Measurements from ENCODE around the gene WDR26.

Gene WDR26

DNA sequence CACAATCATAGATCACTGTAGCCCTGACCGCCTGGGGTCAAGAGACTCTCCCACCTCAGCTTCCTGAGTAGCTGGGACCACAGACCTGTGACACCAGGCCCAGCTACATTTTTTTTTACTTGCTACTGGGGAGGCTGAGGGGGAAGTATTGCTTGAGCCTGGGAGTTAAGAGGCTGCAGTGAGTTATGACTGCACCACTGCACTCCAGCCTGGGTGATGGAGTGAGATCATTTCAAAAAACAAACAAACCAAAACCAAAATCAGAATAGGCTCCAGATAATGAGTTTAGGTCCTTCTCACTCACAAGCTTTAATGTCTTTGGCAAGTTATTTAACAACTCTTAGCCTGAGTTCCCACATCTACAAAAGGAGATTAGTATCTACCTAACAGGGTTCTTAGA is 22.8 kb downstream of the WDR26 start (continued):
- TF ChIP-seq ZXDB (tag by site-specific recombination; IDR thresholded peaks at IDR 0.05) = peak; percentile 60
- TF ChIP-seq, protein P1, sequence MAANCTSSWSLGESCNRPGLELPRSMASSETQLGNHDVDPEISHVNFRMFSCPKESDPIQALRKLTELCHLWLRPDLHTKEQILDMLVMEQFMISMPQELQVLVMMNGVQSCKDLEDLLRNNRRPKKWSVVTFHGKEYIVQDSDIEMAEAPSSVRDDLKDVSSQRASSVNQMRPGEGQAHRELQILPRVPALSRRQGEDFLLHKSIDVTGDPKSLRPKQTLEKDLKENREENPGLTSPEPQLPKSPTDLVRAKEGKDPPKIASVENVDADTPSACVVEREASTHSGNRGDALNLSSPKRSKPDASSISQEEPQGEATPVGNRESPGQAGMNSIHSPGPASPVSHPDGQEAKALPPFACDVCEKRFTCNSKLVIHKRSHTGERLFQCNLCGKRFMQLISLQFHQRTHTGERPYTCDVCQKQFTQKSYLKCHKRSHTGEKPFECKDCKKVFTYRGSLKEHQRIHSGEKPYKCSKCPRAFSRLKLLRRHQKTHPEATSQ (tag by site-specific recombination; IDR thresholded peaks at IDR 0.05) = no peak
- TF ChIP-seq ZNF239 (tag by site-specific recombination; IDR thresholded peaks at IDR 0.05) = no peak
- TF ChIP-seq ZFP69B (tag by site-specific recombination; IDR thresholded peaks at IDR 0.05) = peak; percentile 59; the same call in 1 of the 2 replicates
- TF ChIP-seq ZNF701 (tag by site-specific recombination; IDR thresholded peaks at IDR 0.05) = no peak
- TF ChIP-seq ZNF366 (tag by site-specific recombination; conservative IDR thresholded peaks at IDR 0.05) = peak; percentile 76
- TF ChIP-seq, protein P2, sequence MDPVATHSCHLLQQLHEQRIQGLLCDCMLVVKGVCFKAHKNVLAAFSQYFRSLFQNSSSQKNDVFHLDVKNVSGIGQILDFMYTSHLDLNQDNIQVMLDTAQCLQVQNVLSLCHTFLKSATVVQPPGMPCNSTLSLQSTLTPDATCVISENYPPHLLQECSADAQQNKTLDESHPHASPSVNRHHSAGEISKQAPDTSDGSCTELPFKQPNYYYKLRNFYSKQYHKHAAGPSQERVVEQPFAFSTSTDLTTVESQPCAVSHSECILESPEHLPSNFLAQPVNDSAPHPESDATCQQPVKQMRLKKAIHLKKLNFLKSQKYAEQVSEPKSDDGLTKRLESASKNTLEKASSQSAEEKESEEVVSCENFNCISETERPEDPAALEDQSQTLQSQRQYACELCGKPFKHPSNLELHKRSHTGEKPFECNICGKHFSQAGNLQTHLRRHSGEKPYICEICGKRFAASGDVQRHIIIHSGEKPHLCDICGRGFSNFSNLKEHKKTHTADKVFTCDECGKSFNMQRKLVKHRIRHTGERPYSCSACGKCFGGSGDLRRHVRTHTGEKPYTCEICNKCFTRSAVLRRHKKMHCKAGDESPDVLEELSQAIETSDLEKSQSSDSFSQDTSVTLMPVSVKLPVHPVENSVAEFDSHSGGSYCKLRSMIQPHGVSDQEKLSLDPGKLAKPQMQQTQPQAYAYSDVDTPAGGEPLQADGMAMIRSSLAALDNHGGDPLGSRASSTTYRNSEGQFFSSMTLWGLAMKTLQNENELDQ (tag by site-specific recombination; IDR thresholded peaks at IDR 0.05; ENCODE audit: low read depth) = no peak
- TF ChIP-seq TCF7L2 (IDR thresholded peaks at IDR 0.05; ENCODE audit: borderline replicate concordance, low read depth, low read length) = no peak
- TF ChIP-seq, protein P3, sequence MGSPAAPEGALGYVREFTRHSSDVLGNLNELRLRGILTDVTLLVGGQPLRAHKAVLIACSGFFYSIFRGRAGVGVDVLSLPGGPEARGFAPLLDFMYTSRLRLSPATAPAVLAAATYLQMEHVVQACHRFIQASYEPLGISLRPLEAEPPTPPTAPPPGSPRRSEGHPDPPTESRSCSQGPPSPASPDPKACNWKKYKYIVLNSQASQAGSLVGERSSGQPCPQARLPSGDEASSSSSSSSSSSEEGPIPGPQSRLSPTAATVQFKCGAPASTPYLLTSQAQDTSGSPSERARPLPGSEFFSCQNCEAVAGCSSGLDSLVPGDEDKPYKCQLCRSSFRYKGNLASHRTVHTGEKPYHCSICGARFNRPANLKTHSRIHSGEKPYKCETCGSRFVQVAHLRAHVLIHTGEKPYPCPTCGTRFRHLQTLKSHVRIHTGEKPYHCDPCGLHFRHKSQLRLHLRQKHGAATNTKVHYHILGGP (tag by site-specific recombination; IDR thresholded peaks at IDR 0.05) = no peak
- TF ChIP-seq, protein P4, sequence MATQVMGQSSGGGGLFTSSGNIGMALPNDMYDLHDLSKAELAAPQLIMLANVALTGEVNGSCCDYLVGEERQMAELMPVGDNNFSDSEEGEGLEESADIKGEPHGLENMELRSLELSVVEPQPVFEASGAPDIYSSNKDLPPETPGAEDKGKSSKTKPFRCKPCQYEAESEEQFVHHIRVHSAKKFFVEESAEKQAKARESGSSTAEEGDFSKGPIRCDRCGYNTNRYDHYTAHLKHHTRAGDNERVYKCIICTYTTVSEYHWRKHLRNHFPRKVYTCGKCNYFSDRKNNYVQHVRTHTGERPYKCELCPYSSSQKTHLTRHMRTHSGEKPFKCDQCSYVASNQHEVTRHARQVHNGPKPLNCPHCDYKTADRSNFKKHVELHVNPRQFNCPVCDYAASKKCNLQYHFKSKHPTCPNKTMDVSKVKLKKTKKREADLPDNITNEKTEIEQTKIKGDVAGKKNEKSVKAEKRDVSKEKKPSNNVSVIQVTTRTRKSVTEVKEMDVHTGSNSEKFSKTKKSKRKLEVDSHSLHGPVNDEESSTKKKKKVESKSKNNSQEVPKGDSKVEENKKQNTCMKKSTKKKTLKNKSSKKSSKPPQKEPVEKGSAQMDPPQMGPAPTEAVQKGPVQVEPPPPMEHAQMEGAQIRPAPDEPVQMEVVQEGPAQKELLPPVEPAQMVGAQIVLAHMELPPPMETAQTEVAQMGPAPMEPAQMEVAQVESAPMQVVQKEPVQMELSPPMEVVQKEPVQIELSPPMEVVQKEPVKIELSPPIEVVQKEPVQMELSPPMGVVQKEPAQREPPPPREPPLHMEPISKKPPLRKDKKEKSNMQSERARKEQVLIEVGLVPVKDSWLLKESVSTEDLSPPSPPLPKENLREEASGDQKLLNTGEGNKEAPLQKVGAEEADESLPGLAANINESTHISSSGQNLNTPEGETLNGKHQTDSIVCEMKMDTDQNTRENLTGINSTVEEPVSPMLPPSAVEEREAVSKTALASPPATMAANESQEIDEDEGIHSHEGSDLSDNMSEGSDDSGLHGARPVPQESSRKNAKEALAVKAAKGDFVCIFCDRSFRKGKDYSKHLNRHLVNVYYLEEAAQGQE (tag by site-specific recombination; IDR thresholded peaks at IDR 0.05) = no peak
- TF ChIP-seq, protein P5, sequence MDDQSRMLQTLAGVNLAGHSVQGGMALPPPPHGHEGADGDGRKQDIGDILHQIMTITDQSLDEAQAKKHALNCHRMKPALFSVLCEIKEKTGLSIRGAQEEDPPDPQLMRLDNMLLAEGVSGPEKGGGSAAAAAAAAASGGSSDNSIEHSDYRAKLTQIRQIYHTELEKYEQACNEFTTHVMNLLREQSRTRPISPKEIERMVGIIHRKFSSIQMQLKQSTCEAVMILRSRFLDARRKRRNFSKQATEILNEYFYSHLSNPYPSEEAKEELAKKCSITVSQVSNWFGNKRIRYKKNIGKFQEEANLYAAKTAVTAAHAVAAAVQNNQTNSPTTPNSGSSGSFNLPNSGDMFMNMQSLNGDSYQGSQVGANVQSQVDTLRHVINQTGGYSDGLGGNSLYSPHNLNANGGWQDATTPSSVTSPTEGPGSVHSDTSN (CRISPR knock-in tag; IDR thresholded peaks at IDR 0.05) = no peak
- TF ChIP-seq ZNF549 (tag by site-specific recombination; IDR thresholded peaks at IDR 0.05) = no peak
- TF ChIP-seq ZNF2 (tag by site-specific recombination; IDR thresholded peaks at IDR 0.05) = peak; percentile 88
- TF ChIP-seq ZNF621 (tag by site-specific recombination; IDR thresholded peaks at IDR 0.05) = no peak
- TF ChIP-seq ZNF521 (tag by site-specific recombination; IDR thresholded peaks at IDR 0.05) = no peak
- TF ChIP-seq ZNF354C (tag by site-specific recombination; IDR thresholded peaks at IDR 0.05; ENCODE audit: borderline replicate concordance, low read depth) = no peak
- TF ChIP-seq, protein P6, sequence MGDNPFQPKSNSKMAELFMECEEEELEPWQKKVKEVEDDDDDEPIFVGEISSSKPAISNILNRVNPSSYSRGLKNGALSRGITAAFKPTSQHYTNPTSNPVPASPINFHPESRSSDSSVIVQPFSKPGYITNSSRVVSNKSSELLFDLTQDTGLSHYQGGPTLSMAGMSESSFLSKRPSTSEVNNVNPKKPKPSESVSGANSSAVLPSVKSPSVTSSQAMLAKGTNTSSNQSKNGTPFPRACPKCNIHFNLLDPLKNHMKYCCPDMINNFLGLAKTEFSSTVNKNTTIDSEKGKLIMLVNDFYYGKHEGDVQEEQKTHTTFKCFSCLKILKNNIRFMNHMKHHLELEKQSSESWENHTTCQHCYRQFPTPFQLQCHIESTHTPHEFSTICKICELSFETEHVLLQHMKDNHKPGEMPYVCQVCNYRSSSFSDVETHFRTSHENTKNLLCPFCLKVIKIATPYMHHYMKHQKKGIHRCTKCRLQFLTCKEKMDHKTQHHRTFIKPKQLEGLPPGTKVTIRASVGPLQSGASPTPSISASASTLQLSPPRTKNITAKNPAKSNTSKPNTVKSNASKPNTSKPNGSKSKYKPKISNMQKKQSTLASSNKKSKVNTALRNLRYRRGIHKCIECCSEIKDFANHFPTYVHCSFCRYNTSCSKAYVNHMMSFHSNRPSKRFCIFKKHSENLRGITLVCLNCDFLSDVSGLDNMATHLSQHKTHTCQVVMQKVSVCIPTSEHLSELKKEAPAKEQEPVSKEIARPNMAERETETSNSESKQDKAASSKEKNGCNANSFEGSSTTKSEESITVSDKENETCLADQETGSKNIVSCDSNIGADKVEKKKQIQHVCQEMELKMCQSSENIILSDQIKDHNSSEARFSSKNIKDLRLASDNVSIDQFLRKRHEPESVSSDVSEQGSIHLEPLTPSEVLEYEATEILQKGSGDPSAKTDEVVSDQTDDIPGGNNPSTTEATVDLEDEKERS (tag by site-specific recombination; IDR thresholded peaks at IDR 0.05) = no peak
- no peak for TF ChIP-seq ZNF184 (tag by site-specific recombination; IDR thresholded peaks at IDR 0.05)
- TF ChIP-seq, protein P7, sequence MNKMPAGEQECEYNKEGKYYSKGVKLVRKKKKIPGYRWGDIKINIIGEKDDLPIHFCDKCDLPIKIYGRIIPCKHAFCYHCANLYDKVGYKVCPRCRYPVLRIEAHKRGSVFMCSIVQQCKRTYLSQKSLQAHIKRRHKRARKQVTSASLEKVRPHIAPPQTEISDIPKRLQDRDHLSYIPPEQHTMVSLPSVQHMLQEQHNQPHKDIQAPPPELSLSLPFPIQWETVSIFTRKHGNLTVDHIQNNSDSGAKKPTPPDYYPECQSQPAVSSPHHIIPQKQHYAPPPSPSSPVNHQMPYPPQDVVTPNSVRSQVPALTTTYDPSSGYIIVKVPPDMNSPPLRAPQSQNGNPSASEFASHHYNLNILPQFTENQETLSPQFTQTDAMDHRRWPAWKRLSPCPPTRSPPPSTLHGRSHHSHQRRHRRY (tag by site-specific recombination; IDR thresholded peaks at IDR 0.05) = no peak
- no peak for TF ChIP-seq ZNF311 (tag by site-specific recombination; IDR thresholded peaks at IDR 0.05; ENCODE audit: borderline replicate concordance)
- TF ChIP-seq, protein P8, sequence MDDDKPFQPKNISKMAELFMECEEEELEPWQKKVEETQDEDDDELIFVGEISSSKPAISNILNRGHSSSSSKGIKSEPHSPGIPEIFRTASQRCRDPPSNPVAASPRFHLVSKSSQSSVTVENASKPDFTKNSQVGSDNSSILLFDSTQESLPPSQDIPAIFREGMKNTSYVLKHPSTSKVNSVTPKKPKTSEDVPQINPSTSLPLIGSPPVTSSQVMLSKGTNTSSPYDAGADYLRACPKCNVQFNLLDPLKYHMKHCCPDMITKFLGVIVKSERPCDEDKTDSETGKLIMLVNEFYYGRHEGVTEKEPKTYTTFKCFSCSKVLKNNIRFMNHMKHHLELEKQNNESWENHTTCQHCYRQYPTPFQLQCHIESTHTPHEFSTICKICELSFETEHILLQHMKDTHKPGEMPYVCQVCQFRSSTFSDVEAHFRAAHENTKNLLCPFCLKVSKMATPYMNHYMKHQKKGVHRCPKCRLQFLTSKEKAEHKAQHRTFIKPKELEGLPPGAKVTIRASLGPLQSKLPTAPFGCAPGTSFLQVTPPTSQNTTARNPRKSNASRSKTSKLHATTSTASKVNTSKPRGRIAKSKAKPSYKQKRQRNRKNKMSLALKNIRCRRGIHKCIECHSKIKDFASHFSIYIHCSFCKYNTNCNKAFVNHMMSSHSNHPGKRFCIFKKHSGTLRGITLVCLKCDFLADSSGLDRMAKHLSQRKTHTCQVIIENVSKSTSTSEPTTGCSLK (tag by site-specific recombination; IDR thresholded peaks at IDR 0.05) = no peak
- no peak for TF ChIP-seq ZNF132 (tag by site-specific recombination; IDR thresholded peaks at IDR 0.05; ENCODE audit: borderline replicate concordance)
- TF ChIP-seq ZNF140 (tag by site-specific recombination; IDR thresholded peaks at IDR 0.05) = no peak

Measured in HEK293 (cell line).